Activated naive CD4-positive, alpha-beta T cell treated with anti-CD3 and anti-CD28 coated beads, Interleukin-2, amount 50 U/mL, for 16 hours (primary cell): ENCODE measurements around the gene AMPD2.
"Not testable (repeated sequence)": the region's sequence is repeated elsewhere in the genome, so short reads cannot be mapped to it uniquely, and the experiment has no call there.

ENCODE experiments used
- DNase-seq: peaks from one replicate; pipeline ENCODE4 v3.0.0-alpha.2; 2020

AMPD2 gene

GRCh38 chr1:109655615-109656519 lies 36.2 kb downstream of the AMPD2 start, which contains the start of gene GSTM4:
GSTM4 (plus strand) TSS chr1:109656099; CDS start chr1:109656390, 291 bp downstream.
- peak; percentile 63 for DNase-seq

- no peak for DNase-seq
These were observed 37.8 kb downstream of the AMPD2 start for GRCh38 chr1:109657395-109657794.

GRCh38 chr1:109657970-109658369 lies 38.3 kb downstream of the AMPD2 start:
- DNase-seq: no peak

DNA sequence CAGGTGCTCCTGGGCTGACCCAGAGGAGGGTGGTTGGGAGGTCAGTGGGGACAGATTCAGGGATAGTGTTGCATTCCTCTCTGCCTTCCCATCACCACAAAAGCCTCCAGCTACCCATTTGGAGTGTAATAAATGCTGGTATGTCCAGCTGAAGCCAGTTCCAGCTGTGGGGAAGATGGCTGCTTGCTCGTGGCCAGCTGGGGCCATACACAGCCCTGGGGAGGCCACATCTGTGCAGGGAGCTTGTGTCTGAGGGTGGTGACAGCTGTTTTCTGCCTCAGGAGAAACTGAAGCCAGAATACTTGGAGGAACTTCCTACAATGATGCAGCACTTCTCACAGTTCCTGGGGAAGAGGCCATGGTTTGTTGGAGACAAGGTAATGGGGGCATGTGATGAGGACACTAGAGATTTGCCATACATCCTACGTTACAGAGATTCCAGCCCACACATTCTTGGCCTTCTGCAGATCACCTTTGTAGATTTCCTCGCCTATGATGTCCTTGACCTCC lies 39.0 kb downstream of the AMPD2 start:
- no peak for DNase-seq

DNA sequence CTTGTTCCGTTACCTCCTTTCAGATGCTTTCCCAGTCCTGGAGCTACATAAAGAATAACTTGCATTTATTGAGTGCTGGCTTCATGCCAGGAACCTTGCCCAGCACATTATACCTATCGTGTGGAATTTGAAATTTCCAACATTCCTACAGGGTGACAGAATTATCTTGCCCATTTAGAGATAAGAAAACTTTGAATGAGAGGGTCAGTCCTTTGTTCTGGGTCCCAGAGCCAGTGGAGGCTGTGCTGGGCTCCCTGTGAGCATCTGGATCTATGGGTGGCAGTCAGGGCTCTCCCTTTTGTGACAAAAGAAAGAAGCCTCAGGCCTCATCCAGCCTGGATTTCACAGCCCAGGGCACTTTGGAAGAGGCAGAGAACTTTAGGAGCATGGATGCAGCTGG lies 39.5 kb downstream of the AMPD2 start:
- no peak for DNase-seq

- no peak for DNase-seq
These were observed 40.5 kb downstream of the AMPD2 start for GRCh38 chr1:109659997-109660690.

- not testable (repeated sequence) for DNase-seq
These were observed 41.0 kb downstream of the AMPD2 start for GRCh38 chr1:109660691-109661026.

DNA sequence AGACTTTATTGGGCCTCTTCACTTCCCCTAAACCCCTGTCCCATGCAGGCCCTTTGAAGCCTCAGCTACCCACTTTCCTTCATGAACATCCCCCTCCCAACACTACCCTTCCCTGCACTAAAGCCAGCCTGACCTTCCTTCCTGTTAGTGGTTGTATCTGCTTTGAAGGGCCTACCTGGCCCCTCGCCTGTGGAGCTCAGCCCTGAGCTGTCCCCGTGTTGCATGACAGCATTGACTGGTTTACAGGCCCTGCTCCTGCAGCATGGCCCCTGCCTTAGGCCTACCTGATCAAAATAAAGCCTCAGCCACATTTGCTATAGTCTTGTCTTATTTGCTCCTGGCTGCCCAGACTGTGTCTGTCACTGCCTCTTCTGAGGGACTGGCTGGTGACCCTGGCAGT lies 41.8 kb downstream of the AMPD2 start:
- DNase-seq: no peak

DNA sequence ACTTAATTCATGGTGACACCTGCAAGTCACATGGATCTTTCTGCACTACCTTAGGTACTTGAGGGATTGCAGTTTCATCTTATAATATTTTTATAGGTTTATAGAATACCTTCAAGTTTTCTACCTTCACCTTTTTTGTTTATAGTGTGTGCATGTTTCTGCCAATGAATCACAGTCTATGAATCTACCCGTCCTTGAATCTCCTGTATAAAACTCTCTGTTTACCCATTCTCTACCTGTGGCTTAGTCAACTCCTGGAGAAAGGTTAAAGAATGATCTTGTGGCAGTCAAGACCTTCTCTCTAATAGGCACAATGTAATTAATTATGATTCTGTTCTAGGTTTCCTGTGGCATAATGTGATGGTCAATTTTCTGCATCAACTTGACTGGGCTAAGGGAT lies 45.0 kb downstream of the AMPD2 start:
- no peak for DNase-seq

- DNase-seq: peak; percentile 91
These were observed 48.0 kb downstream of the AMPD2 start, which contains the start of gene GSTM2 for GRCh38 chr1:109667452-109668122. GSTM2 (plus strand) TSS chr1:109668057; CDS start chr1:109668116, 59 bp downstream.

DNA sequence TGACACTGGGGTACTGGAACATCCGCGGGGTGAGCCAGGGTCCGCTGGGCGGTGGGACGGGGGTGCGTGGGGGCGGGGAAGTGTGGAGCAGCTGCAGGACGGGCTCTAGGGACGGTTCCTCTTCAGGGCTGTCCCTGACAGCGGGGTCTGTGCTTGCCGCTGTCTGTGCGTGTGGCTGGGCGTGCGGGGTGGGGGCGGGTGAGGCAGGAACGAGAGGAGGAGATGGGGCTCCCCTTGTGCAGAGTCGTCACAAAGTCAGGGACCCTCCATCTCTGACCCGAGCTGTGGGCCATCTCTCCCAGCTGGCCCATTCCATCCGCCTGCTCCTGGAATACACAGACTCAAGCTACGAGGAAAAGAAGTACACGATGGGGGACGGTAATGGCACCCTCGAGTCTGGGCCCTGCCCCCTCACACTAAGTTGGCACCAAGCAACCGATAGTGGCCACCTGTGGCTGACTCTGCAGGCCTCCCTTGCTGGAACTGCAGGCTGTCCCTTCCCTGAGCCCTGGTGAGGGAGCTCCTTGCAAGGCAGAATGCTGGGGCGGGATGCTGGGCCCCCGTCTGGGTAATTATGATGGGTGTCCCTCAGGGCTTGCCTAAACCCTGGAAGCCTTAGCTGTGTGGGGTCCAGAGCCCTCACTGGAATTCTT lies 48.6 kb downstream of the AMPD2 start:
- no peak for DNase-seq

- DNase-seq: no peak
These were observed 49.8 kb downstream of the AMPD2 start for GRCh38 chr1:109669246-109669948.

DNA sequence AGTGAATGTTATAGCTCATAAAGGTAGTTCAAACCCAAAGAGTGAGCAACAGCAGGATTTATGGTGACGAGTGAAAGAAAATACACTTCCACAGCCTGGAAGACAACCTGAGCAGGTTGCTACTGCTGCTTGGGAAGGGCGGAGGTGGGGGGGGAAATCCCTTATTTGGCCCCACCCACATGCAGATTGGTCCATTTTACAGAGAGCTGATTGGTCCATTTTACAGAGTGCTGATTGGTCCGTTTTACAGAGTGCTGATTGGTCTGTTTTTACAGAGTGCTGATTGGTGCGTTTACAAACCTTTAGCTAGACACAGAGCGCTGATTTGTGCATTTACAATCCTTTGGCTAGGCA lies 50.3 kb downstream of the AMPD2 start:
- DNase-seq: not testable (repeated sequence)

DNA sequence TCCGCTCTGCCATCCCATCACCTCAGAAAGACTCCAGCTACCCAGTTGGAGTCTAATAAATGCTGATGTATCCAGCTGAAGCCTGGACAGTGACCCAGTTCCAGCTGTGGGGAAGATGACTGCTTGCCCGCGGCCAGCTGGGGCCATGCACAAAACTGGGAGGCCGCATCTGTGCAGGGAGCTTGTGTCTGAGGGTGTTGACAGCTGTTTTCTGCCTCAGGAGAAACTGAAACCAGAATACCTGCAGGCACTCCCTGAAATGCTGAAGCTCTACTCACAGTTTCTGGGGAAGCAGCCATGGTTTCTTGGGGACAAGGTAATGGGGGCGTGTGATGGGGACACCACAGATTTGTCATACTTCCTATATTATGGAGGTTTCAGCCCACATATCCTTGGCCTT lies 51.4 kb downstream of the AMPD2 start:
- no peak for DNase-seq

GRCh38 chr1:109673861-109674260 lies 54.2 kb downstream of the AMPD2 start:
- not testable (repeated sequence) for DNase-seq

GRCh38 chr1:109676683-109677381 lies 57.2 kb downstream of the AMPD2 start:
- DNase-seq: not testable (repeated sequence)

DNA sequence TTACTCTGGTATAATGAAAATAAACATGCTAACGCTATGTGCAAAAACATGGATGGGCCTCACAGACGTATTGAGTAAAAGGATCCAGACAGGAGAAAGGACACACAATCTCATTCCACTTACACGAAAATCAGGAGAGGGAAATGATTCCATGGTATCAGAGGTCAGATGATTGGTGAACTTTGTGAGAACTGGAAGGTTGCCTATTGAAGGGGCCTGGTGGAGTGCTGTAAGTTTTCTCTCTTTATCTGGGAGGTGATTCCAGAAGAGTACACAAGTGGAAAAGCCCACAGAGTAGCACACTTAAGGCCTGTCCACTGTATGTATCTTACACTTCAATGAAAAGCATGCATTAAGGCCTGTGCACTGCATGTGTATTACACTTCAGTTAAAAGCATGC lies 57.8 kb downstream of the AMPD2 start:
- DNase-seq: no peak

- not testable (repeated sequence) for DNase-seq
These were observed 59.0 kb downstream of the AMPD2 start for GRCh38 chr1:109678637-109679036.
